GM12865 (cell line): ENCODE measurements around the gene PCSK2.

Source experiments
- DNase-seq: peaks from one replicate; pipeline ENCODE4 v3.0.0; 2010; ENCODE audit warnings: low read depth
- H3K4me3 ChIP-seq: 2 replicates; pipeline ENCODE4 v1.5.1; 2011; ENCODE audit warnings: mild to moderate bottlenecking, low read depth, low read length, control low read depth
- TF ChIP-seq, protein P1 (sequence below): IDR thresholded peaks from 2 replicates; pipeline ENCODE4 v1.5.1; 2011; ENCODE audit warnings: low read length, control low read depth, low read depth, inconsistent platforms; ENCODE audit not compliant: insufficient read depth; ENCODE audit errors: missing control alignments

PCSK2 gene

DNA sequence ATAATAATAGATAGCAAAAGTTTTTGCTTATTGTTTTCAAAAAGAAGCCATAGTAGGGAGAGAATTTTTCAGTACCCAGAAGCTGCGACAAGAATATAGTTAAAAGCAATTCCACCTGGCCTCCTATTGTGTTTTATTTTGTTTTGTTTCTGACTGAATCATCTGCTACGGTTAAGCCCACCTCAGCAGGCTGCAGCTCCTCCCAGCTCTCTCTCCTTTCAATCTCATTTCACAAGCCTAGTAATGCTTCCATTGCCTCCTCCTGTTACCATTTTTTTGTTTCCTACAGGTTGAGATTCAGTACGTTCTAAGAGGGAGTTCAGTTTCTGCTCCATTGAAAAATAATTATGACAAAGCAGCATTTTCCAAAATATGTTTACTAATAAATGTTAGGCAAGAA, 77.9 kb downstream of the PCSK2 start:
- H3K4me3 ChIP-seq = no peak overlapping the region
- no peak for DNase-seq
- TF ChIP-seq, protein P1, sequence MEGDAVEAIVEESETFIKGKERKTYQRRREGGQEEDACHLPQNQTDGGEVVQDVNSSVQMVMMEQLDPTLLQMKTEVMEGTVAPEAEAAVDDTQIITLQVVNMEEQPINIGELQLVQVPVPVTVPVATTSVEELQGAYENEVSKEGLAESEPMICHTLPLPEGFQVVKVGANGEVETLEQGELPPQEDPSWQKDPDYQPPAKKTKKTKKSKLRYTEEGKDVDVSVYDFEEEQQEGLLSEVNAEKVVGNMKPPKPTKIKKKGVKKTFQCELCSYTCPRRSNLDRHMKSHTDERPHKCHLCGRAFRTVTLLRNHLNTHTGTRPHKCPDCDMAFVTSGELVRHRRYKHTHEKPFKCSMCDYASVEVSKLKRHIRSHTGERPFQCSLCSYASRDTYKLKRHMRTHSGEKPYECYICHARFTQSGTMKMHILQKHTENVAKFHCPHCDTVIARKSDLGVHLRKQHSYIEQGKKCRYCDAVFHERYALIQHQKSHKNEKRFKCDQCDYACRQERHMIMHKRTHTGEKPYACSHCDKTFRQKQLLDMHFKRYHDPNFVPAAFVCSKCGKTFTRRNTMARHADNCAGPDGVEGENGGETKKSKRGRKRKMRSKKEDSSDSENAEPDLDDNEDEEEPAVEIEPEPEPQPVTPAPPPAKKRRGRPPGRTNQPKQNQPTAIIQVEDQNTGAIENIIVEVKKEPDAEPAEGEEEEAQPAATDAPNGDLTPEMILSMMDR = no peak

DNA sequence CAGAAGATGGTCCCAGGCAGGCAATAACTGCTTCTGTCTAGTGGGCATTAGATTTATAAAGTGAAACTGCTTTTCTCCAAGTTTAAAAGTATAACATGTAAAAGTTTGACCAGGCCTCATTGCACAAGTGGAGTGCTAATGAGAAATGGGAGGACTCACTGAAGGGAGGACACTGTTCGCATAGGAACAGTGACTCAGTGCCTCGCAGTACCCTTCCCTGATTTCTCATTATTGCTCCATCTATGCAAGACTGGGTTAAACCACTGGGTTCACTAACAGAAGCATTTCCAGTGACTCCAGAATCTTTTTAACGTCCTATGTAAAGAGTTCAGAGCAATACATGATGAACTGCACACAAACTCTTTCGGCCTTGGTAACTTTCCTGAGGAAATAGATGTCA, 79.6 kb downstream of the PCSK2 start:
- H3K4me3 ChIP-seq = no peak overlapping the region
- DNase-seq = no peak
- TF ChIP-seq, protein P1 = no peak

DNA sequence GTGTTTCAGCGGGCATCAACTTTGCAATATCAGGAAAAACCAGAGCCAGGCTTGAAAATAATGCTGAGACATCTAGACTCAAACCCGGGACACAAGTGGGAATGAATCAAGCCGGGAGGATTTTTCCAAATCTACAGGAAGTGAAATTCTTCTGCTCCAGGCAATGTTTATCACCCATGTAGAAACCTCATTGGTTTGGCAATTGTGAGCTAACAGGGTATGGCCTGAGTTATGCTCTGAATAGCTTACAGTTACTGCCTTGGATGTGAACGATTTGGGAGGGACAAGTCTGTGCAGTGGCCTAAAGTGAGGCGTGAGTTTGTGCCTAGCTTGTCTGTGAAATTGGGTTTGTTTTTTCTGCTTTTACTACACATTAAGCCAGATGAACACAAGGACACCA, 87.4 kb downstream of the PCSK2 start:
- no peak for DNase-seq
- TF ChIP-seq, protein P1 = no peak
- H3K4me3 ChIP-seq = no peak overlapping the region

DNA sequence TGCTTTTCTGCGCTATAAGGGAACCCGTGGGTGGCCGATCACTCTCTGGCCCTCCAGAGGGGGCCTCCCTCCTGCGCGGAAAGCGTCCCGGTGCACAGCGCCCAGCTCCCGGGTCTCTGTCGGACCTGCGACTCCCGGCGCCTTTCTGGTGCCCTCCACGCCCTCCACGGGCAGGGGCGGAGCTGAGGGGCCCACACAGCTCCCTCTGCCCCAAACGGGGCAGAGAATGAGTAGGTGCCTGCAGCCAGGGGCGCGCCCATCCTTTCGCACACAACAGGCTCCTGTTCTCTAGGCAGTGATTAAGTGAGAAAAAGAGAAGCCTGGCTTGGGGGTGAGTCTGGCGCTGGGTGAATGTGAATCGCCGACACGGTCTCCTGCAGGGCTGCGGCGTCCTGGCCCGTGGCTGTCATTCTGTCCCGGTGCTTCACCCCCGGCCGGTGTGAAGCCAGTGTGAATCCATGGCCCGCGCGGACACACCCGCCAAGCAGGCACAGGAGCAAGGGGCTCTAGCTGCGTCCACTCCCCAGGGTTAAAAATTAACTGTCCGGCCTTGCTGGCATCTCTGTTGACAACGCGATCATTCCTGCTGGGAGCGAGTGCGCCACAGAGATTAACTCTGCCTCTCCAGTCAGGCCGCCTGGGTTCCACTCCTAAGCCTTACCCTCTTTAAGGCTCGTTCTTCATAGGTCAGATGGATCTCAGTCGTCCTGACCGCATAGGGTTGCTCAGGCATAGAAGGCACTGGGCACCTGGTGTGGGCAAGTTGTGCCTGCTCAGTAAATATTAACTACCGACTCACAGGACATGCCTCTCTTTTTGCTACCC, 88.8 kb downstream of the PCSK2 start:
- no peak for DNase-seq
- TF ChIP-seq, protein P1 = no peak

DNA sequence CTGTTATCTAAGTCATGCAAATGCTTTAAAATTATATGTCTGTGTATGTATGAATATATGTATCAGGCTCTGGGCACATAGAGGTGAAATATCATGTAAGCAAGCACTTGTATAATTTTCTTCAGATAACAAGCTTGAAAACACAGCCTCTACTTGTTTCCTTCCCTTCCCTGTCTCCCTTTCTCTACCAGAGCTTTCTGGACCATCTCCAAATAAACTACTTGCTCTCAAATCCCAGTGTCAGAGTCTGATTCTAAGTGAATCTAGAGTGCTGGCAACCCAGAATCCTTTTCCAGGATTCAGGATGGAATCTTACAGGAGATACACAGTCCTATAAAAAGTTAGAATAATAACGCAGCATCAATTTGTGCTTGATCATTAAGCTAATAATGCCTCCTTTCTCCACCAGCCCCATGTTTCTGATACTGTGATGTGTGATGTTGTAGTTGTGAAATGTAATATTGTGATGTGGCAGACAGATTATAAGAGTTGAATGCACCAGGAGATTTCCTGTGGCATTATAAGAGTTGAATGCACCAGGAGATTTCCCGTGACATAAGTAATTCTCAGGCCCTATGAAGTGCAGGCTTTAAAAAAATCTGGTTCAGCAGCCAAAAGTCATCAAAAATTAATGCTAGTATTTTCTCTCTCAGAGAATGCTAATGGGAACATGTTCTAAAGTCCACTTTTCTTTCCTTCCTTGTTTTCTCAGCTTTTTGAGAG, 89.6 kb downstream of the PCSK2 start:
- no peak overlapping the region for H3K4me3 ChIP-seq
- no peak for DNase-seq
- TF ChIP-seq, protein P1 = no peak

More for the DNA sequence above, 88.8 kb downstream of the PCSK2 start:
- no peak overlapping the region for H3K4me3 ChIP-seq

DNA sequence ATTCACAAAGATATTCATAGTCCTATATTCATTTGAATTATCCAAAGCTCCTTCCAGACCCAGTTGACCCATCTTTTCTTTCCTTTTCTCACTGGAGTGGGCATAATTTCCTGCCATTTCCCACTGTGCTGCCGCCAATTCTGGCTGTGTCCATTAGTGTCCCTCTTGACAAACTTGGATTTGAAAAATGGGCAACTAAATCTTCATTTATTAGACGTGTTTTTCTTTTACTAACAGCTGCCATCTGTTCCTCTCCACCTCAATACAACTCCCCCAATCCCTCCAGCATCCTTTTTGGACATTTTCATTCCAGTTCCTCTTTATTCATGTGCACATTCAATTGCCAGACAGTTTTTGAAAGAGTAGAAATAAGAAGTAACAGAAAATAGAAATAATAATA, 90.5 kb downstream of the PCSK2 start:
- no peak overlapping the region for H3K4me3 ChIP-seq
- no peak for DNase-seq
- TF ChIP-seq, protein P1 = no peak
